Esophagus squamous epithelium (tissue), 5 donors: ENCODE measurements around the gene SKOR1. TPM values are rescaled to one million over a fixed set of nuclear protein-coding genes. Genes with fewer than 3 reads are reported as not detected.

Source experiments
- DNase-seq: peaks from one replicate; lab custom pipeline; 2025; lab: John Stamatoyannopoulos, UW
- H3K27ac ChIP-seq, 4 donors: fragments of 200-600 bp; sonication (generic); one replicate each; pipeline ENCODE4 v1.5.1; 2016 to 2019; ENCODE audit warnings: mild to moderate bottlenecking in 1 of 4
- H3K27me3 ChIP-seq, 4 donors: fragments of 200-600 bp; sonication (generic); 1 replicate in 3 of 4; 2 replicates in 1 of 4; pipeline versions ENCODE4 v1.5.1 to v1.6.0; 2017 to 2021; ENCODE audit warnings: antibody characterized with exemption in 1 of 4
- H3K36me3 ChIP-seq, 3 donors: fragments of 200-600 bp; sonication (generic); one replicate each; pipeline ENCODE4 v1.5.1; 2016 to 2019
- H3K4me1 ChIP-seq, 3 donors: fragments of 200-600 bp; sonication (generic); one replicate each; pipeline ENCODE4 v1.5.1; 2017 to 2019
- H3K4me3 ChIP-seq, 4 donors: fragments of 200-600 bp; sonication (generic); 1 replicate in 3 of 4; 2 replicates in 1 of 4; pipeline ENCODE4 v1.5.1; 2016 to 2019; ENCODE audit warnings: mild to moderate bottlenecking in 2 of 4, moderate library complexity in 1 of 4
- H3K9me3 ChIP-seq, 3 donors: fragments of 200-600 bp; sonication (generic); one replicate each; pipeline ENCODE4 v1.5.1; 2016 to 2019
- POLR2A ChIP-seq, 4 donors: fragments of 450-650 bp; IDR thresholded peaks; one replicate each; pipeline ENCODE4 v1.6.1; 2017; ENCODE audit warnings: antibody characterized with exemption in 4 of 4, mild to moderate bottlenecking in 4 of 4, moderate library complexity in 3 of 4
- WGBS, 2 donors: methylation state at CpG; one replicate each; pipeline ENCODE4 v1.1.5; 2018; 5-methylcytosine and 5-hydroxymethylcytosine counted together
- intact Hi-C: fragments of 100-400 bp; cut with DNase I; formaldehyde crosslinking; loops from one replicate; pipeline ENCODE4 v1.15.0; 2022
- total RNA-seq, 4 donors: library from RNA; depleted of rRNA; stranded (reverse); fragments of >200 nt; gene quantifications; one replicate each; pipeline ENCODE4 v1.1.0, GENCODE V29; 2016
- TF ChIP-seq, protein P1 (sequence below), 6 experiments: fragments of 450-650 bp in 4 of 6; fragments of 200-600 bp in 2 of 6; sonication (generic) in 2 of 6; IDR thresholded peaks; one replicate each; pipeline ENCODE4 v1.5.1; 2016 to 2019; ENCODE audit warnings: antibody characterized with exemption in 6 of 6, mild to moderate bottlenecking in 4 of 6, moderate library complexity in 4 of 6
- donor health status: DM: yes; HTN: yes; CAD: no.

SKOR1 gene
- total RNA-seq, 4 donors from 2014 or later, result 0.09 to 0.76 (median 0.28) TPM

DNA sequence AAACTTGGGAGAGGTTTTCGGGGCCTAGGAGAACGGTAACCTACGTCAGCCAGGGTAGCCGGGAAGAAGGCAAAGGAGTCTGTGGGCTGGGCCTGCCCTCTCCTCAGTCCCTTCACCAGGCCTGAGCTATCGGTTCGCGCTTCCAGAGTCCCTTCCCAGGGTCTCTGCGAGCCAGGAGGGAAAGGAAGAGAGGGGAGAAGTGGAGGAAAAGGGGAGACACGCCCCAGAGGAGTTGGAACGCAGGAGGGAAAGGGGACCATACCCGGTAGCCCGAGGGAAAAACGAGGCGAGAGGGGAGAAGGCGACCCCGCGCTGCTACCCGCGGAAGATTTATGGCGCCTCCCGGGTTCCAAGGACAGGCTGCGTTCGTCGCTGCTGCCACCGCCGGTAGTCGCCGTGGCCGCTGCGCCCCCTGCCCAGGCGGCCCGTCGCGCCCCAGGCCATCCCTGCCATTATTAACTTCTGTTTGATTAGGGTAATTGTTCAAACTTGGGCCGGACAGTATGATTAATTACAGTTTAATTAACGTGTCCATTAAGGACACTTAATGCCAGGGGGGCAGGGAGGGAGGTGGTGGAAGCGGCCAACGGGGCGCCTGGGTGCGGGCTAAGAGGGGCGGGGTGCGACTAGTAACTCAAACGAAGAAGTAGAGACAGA lies 3.4 kb upstream of the SKOR1 start:
- no peaks in the 10 kb centered on the region for H3K36me3 ChIP-seq
- H3K27me3 ChIP-seq, result peaks cover 42 to 100% (median 57%) of the 10 kb centered on the region in 4 donors
- no peak overlapping the region for H3K27ac ChIP-seq
- 3 to 6% methylated on average over 27 to 34 of the region's 43 CpGs for WGBS, 2 donors
- H3K4me3 ChIP-seq, result no peak overlapping the region
- no peak for DNase-seq
- peaks cover 13 to 74% (median 38%) of the 10 kb centered on the region in 3 donors for H3K4me1 ChIP-seq
- intact Hi-C loops, result no loop called here
- no peaks in the 10 kb centered on the region for H3K9me3 ChIP-seq
- TF ChIP-seq, protein P1, sequence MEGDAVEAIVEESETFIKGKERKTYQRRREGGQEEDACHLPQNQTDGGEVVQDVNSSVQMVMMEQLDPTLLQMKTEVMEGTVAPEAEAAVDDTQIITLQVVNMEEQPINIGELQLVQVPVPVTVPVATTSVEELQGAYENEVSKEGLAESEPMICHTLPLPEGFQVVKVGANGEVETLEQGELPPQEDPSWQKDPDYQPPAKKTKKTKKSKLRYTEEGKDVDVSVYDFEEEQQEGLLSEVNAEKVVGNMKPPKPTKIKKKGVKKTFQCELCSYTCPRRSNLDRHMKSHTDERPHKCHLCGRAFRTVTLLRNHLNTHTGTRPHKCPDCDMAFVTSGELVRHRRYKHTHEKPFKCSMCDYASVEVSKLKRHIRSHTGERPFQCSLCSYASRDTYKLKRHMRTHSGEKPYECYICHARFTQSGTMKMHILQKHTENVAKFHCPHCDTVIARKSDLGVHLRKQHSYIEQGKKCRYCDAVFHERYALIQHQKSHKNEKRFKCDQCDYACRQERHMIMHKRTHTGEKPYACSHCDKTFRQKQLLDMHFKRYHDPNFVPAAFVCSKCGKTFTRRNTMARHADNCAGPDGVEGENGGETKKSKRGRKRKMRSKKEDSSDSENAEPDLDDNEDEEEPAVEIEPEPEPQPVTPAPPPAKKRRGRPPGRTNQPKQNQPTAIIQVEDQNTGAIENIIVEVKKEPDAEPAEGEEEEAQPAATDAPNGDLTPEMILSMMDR (IDR thresholded peaks at IDR 0.05), result no peak
- no peak for TF ChIP-seq POLR2A (IDR thresholded peaks at IDR 0.05)

DNA sequence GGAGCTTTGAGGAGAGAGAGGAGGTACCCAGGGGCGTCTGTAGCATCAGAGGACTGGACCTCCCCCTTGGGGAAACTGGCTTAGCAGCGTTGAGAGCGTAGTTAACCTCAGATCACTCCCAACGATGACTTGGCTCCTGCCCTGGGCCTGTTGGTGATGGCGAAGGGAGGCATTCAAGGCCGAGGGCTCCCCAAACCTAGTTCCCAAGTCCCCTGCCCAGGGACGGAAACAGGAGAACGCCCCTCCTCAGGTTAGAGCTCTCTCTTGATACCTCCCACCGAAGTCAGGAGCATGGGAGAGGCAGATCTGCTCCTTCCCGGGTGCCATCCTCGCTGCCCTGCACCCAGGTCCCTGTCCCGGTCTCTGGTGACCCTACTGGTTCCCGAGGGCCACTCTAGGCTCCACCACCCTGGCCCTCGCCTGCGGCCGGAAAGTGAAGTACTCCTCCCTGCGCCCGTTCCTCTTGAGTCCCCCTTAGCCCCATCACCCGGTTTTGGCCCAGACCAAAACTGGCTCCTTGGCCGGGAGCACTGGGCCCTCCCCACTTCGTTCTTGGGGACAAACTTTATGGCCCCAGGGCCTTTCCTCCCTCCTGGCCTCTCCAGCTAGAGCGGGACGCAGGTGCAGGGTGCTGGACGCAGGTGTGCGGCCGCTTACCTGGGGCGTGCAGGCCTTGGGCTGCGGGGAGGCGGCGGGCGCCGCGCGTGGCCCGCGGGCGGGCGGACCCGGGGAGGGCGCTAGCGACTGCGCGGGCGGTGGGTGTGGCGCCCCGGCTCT lies 2.6 kb upstream of the SKOR1 start:
- no peak for TF ChIP-seq POLR2A (IDR thresholded peaks at IDR 0.05)
- TF ChIP-seq, protein P1 (IDR thresholded peaks at IDR 0.05), result no peak
- Histone ChIP-seq H3K27me3 (peaks cover 47 to 100% (median 61%) of the 10 kb centered on the region in 4 donors), H3K9me3 (no peaks in the 10 kb centered on the region), H3K4me1 (peaks cover 16 to 82% (median 46%) of the 10 kb centered on the region in 3 donors), H3K4me3 (peak overlapping the region in 2 of 4 donors; percentile 36 to 49), H3K27ac (no peak overlapping the region), H3K36me3 (no peaks in the 10 kb centered on the region)
- 6 to 16% methylated on average over 7 to 19 of the region's 46 CpGs for WGBS, 2 donors
- intact Hi-C loops, result no loop called here
- no peak for DNase-seq

DNA sequence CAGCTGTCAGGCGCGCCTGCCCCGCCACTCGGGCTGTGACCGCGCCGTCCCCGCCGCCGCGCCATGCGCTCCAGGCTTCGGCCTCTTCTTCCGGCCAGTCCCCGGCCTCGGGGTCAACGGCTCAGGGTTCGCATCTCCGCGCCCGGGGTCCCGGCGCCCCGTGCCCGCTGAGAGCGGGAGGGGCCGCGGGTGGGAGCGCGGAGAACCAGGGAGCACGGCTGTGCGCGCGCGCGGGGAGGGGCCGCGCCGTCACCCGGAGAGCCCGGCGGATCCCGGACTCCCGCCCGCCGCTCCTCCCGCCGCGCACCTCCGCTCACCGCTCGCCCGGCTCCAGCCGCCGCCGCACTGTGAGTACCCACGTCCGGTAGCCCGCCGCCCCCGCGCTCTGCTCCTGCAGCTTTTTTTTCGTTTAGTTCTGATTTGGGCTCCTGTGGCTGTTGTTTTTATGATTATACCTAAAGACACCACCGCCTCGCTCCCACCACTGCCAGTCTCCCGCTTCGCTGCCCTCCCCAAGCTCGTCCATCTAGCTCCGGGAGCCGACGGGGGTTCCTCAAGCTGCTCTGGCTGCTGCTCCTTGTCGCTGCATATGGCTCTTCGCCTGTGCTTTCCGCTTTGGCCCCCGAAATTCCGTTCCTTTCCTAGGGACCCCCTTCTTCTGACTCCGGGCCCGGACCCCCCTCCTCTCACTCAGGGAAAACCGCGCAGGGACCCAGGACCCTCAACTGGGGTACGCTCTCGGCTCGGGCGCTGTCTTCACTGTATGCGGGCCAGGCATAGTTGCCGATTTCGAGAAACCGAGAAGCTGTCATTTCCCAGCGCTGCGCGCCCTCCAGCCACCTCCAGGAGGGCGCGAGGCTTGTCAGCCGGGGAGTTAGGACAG lies 1.8 kb upstream of the SKOR1 start:
- peaks cover 24 to 90% (median 54%) of the 10 kb centered on the region in 3 donors for H3K4me1 ChIP-seq
- H3K36me3 ChIP-seq, result no peaks in the 10 kb centered on the region
- 4% methylated on average over 38 to 42 of the region's 94 CpGs for WGBS, 2 donors
- H3K9me3 ChIP-seq, result no peaks in the 10 kb centered on the region
- H3K27me3 ChIP-seq, result peaks cover 53 to 100% (median 67%) of the 10 kb centered on the region in 4 donors
- TF ChIP-seq, protein P1 (IDR thresholded peaks at IDR 0.05), result no peak
- TF ChIP-seq POLR2A (IDR thresholded peaks at IDR 0.05), result no peak
- intact Hi-C loops, result no loop called here
- DNase-seq, result no peak
- H3K4me3 ChIP-seq, result peak overlapping the region in 2 of 4 donors; percentile 36 to 49
- no peak overlapping the region for H3K27ac ChIP-seq

GRCh38 chr15:67824197-67824968 lies 926 bp upstream of the SKOR1 start:
- no peak for DNase-seq
- no peak overlapping the region for H3K4me3 ChIP-seq
- no peaks in the 10 kb centered on the region for H3K36me3 ChIP-seq
- 7 to 15% methylated on average over 12 to 16 of the region's 21 CpGs for WGBS, 2 donors
- H3K9me3 ChIP-seq, result no peaks in the 10 kb centered on the region
- peaks cover 58 to 100% (median 75%) of the 10 kb centered on the region in 4 donors for H3K27me3 ChIP-seq
- intact Hi-C loops, result no loop called here
- H3K4me1 ChIP-seq, result peaks cover 32 to 98% (median 63%) of the 10 kb centered on the region in 3 donors
- TF ChIP-seq POLR2A (IDR thresholded peaks at IDR 0.05), result no peak
- TF ChIP-seq, protein P1 (IDR thresholded peaks at IDR 0.05), result no peak
- no peak overlapping the region for H3K27ac ChIP-seq
